Activated CD4-positive, alpha-beta T cell treated with anti-CD3 and anti-CD28 coated beads, Interleukin-2, amount 10 ng/mL, durations not matched to agents 24 days and 14 days (primary cell): Measurements from ENCODE around the gene PPM1F. TPM values are rescaled to one million over a fixed set of nuclear protein-coding genes. Genes with fewer than 3 reads are reported as not detected.
A peak's percentile ranks its signal among the peaks of the same experiment; 100 is the strongest.
"Not testable (repeated sequence)": the region's sequence is repeated elsewhere in the genome, so short reads cannot be mapped to it uniquely, and the experiment has no call there.

ENCODE experiments used
- DNase-seq: peaks from one replicate; pipeline ENCODE4 v3.0.0; 2022
- H3K27ac Mint-ChIP-seq: one replicate; pipeline ENCODE4 v1.8.0; 2022; ENCODE audit warnings: mild to moderate bottlenecking, mixed read lengths
- H3K27me3 Mint-ChIP-seq: one replicate; pipeline ENCODE4 v1.8.0; 2022; ENCODE audit warnings: mixed read lengths
- H3K36me3 Mint-ChIP-seq: one replicate; pipeline ENCODE4 v1.8.0; 2022; ENCODE audit warnings: low read depth, mild to moderate bottlenecking, mixed read lengths
- H3K4me1 Mint-ChIP-seq: one replicate; pipeline ENCODE4 v1.8.0; 2021; ENCODE audit warnings: mixed read lengths
- H3K4me3 Mint-ChIP-seq: one replicate; pipeline ENCODE4 v1.8.0; 2022; ENCODE audit warnings: mild to moderate bottlenecking, moderate library complexity, mixed read lengths
- H3K9me3 Mint-ChIP-seq: one replicate; pipeline ENCODE4 v1.8.0; 2021; ENCODE audit warnings: mixed read lengths
- intact Hi-C: fragments of 100-400 bp; cut with micrococcal nuclease; formaldehyde crosslinking; loops from one replicate; pipeline ENCODE4 v1.15.1; 2023
- total RNA-seq: library from RNA; stranded (reverse); gene quantifications from 2 replicates; pipeline ENCODE4 v1.2.3, GENCODE V29; 2022

Gene PPM1F
- total RNA-seq, 1 donor from 2014 or later = 40.1 TPM

GRCh38 chr22:21876486-21877176 is 76.0 kb downstream of the PPM1F start:
- peaks cover 11% of the 10 kb centered on the region for H3K4me1 Mint-ChIP-seq
- DNase-seq = peak; percentile 64
- no peak overlapping the region for H3K4me3 Mint-ChIP-seq
- H3K27ac Mint-ChIP-seq = peak overlapping the region; percentile 90
- no peaks in the 10 kb centered on the region for H3K36me3 Mint-ChIP-seq
- peaks cover 8% of the 10 kb centered on the region for H3K27me3 Mint-ChIP-seq
- intact Hi-C loops = loop anchor here (1.0 kb wide), 2 partner anchors 8 to 60 kb away; no protein-coding TSS in a partner anchor
- no peaks in the 10 kb centered on the region for H3K9me3 Mint-ChIP-seq

- intact Hi-C loops, H3K27ac Mint-ChIP-seq: not testable (repeated sequence)
These were observed 77.7 kb downstream of the PPM1F start for GRCh38 chr22:21874953-21875352.

GRCh38 chr22:21873619-21874018 is 79.0 kb downstream of the PPM1F start:
- DNase-seq = no peak
- intact Hi-C loops = no loop called here
- peaks cover 18% of the 10 kb centered on the region for H3K27me3 Mint-ChIP-seq
- no peaks in the 10 kb centered on the region for H3K36me3 Mint-ChIP-seq
- peaks cover 12% of the 10 kb centered on the region for H3K4me1 Mint-ChIP-seq
- H3K4me3 Mint-ChIP-seq = no peak overlapping the region
- no peak overlapping the region for H3K27ac Mint-ChIP-seq
- H3K9me3 Mint-ChIP-seq = no peaks in the 10 kb centered on the region

More at GRCh38 chr22:21874953-21875352, 77.7 kb downstream of the PPM1F start:
- DNase-seq, H3K4me3 Mint-ChIP-seq, H3K9me3 Mint-ChIP-seq, H3K36me3 Mint-ChIP-seq: not testable (repeated sequence)
- Mint-ChIP-seq H3K27me3 (peaks cover 16% of the 10 kb centered on the region), H3K4me1 (peaks cover 11% of the 10 kb centered on the region)

- H3K36me3 Mint-ChIP-seq, DNase-seq, H3K27ac Mint-ChIP-seq, intact Hi-C loops, H3K9me3 Mint-ChIP-seq, H3K4me3 Mint-ChIP-seq: not testable (repeated sequence)
- Mint-ChIP-seq H3K27me3 (peaks cover 22% of the 10 kb centered on the region), H3K4me1 (peaks cover 19% of the 10 kb centered on the region)
These were observed 79.9 kb downstream of the PPM1F start for GRCh38 chr22:21872741-21873140.

Other genes with a start within 250 kb of the PPM1F start
- 0.61 and 1.3 TPM in 2 replicates for gene YPEL1, start 217.1 kb downstream of the PPM1F start, total RNA-seq
- gene MAPK1, start 85.2 kb downstream of the PPM1F start, total RNA-seq = 101 TPM in 2 replicates
- 48.0 and 48.6 TPM in 2 replicates for gene TOP3B, start 29.9 kb upstream of the PPM1F start, total RNA-seq